Calu3 (cell line): Measurements from ENCODE around the gene ZNF664. TPM values are rescaled to one million over a fixed set of nuclear protein-coding genes. Genes with fewer than 3 reads are reported as not detected.

ENCODE experiments used
- BruUV-seq: library from RNA; stranded (reverse); fragments of 400-500 nt; replicated peaks from 2 replicates; lab custom pipeline; 2021; lab: Mats Ljungman, UMichigan
- CTCF ChIA-PET: fragments of 300-600 bp; sonication (Branson Sonifier 250); formaldehyde crosslinking; loops from one replicate; lab custom pipeline; 2022; ENCODE audit warnings: antibody characterized with exemption; lab: Charles Lee
- DNase-seq: peaks from one replicate; pipeline ENCODE4 v3.0.0; 2022
- H3K27ac Mint-ChIP-seq: one replicate; pipeline ENCODE4 v1.8.0; 2022; ENCODE audit warnings: mixed read lengths; ENCODE audit not compliant: unreplicated experiment
- H3K27me3 Mint-ChIP-seq: one replicate; pipeline ENCODE4 v1.8.0; 2022; ENCODE audit warnings: mixed read lengths; ENCODE audit not compliant: unreplicated experiment
- H3K36me3 Mint-ChIP-seq: one replicate; pipeline ENCODE4 v1.8.0; 2022; ENCODE audit warnings: mild to moderate bottlenecking, moderate library complexity, mixed read lengths; ENCODE audit not compliant: insufficient read depth, unreplicated experiment
- H3K4me1 Mint-ChIP-seq: one replicate; pipeline ENCODE4 v1.8.0; 2022; ENCODE audit warnings: mild to moderate bottlenecking, low read depth, mixed read lengths; ENCODE audit not compliant: unreplicated experiment
- H3K4me3 Mint-ChIP-seq: one replicate; pipeline ENCODE4 v1.8.0; 2022; ENCODE audit warnings: mild to moderate bottlenecking, low read depth, moderate library complexity, mixed read lengths; ENCODE audit not compliant: unreplicated experiment
- H3K9me3 Mint-ChIP-seq: one replicate; pipeline ENCODE4 v1.8.0; 2022; ENCODE audit warnings: low read depth, mixed read lengths; ENCODE audit not compliant: unreplicated experiment
- CTCF ChIP-seq: fragments of 200-600 bp; IDR thresholded peaks from one replicate; pipeline ENCODE4 v1.8.0; 2022; ENCODE audit warnings: antibody characterized with exemption; ENCODE audit not compliant: unreplicated experiment
- intact Hi-C: fragments of 100-400 bp; cut with micrococcal nuclease; formaldehyde crosslinking; loops from one replicate; pipeline ENCODE4 v1.10.0; 2022; ENCODE audit not compliant: unreplicated experiment
- total RNA-seq: library from RNA; stranded (reverse); gene quantifications from 2 replicates; pipeline ENCODE4 v1.2.3, GENCODE V29; 2022

ZNF664 gene
- total RNA-seq, 1 experiment from 2014 or later: 130 TPM

- Mint-ChIP-seq H3K4me1 (no peaks in the 10 kb centered on the region), H3K4me3 (no peak overlapping the region), H3K27ac (no peak overlapping the region), H3K9me3 (no peaks in the 10 kb centered on the region), H3K27me3 (peaks cover 14% of the 10 kb centered on the region), H3K36me3 (peaks cover 10% of the 10 kb centered on the region)
- no peak for TF ChIP-seq CTCF
- intact Hi-C loops: no loop called here
- no TSS peak for BruUV-seq
- DNase-seq: no peak
- CTCF ChIA-PET: no interaction called here
Observed at GRCh38 chr12:123934016-123934620, 38.9 kb upstream of the ZNF664 start.

GRCh38 chr12:123934829-123935228, 38.2 kb upstream of the ZNF664 start:
- H3K27me3 Mint-ChIP-seq: peaks cover 14% of the 10 kb centered on the region
- no peak for DNase-seq
- no peak for TF ChIP-seq CTCF
- no peak overlapping the region for H3K27ac Mint-ChIP-seq
- CTCF ChIA-PET: no interaction called here
- no TSS peak for BruUV-seq
- H3K4me1 Mint-ChIP-seq: no peaks in the 10 kb centered on the region
- no peak overlapping the region for H3K4me3 Mint-ChIP-seq
- no peaks in the 10 kb centered on the region for H3K9me3 Mint-ChIP-seq
- intact Hi-C loops: no loop called here
- peaks cover 10% of the 10 kb centered on the region for H3K36me3 Mint-ChIP-seq

- H3K27ac Mint-ChIP-seq: no peak overlapping the region
- no peak for DNase-seq
- BruUV-seq: no TSS peak
- no peak overlapping the region for H3K4me3 Mint-ChIP-seq
- peaks cover 14% of the 10 kb centered on the region for H3K27me3 Mint-ChIP-seq
- TF ChIP-seq CTCF: no peak
- CTCF ChIA-PET: interaction anchor here (0.5 kb wide), 1 partner anchor 99 kb away, joined by 3 read pairs; no protein-coding TSS in a partner anchor
- intact Hi-C loops: no loop called here
- no peaks in the 10 kb centered on the region for H3K9me3 Mint-ChIP-seq
- no peaks in the 10 kb centered on the region for H3K4me1 Mint-ChIP-seq
- H3K36me3 Mint-ChIP-seq: peaks cover 10% of the 10 kb centered on the region
Observed at GRCh38 chr12:123935956-123936355, 37.1 kb upstream of the ZNF664 start.

GRCh38 chr12:123936471-123936870, 36.5 kb upstream of the ZNF664 start:
- H3K4me3 Mint-ChIP-seq: no peak overlapping the region
- no peak for TF ChIP-seq CTCF
- H3K27me3 Mint-ChIP-seq: peaks cover 13% of the 10 kb centered on the region
- H3K9me3 Mint-ChIP-seq: no peaks in the 10 kb centered on the region
- no peak for DNase-seq
- no peak overlapping the region for H3K27ac Mint-ChIP-seq
- CTCF ChIA-PET: interaction anchor here (0.5 kb wide), 1 partner anchor 99 kb away, joined by 3 read pairs; no protein-coding TSS in a partner anchor
- intact Hi-C loops: no loop called here
- H3K4me1 Mint-ChIP-seq: no peaks in the 10 kb centered on the region
- peaks cover 10% of the 10 kb centered on the region for H3K36me3 Mint-ChIP-seq
- TSS peak; percentile 65 for BruUV-seq
